ENCODE results near the gene XYLT1.

The XYLT1 gene

GRCh38 chr16:17269439-17269838 is 201.3 kb downstream of the XYLT1 start:
- Histone ChIP-seq H3K4me3 (no peak overlapping the region), H3K4me1 (peaks cover 49 to 87% (median 66%) of the 10 kb centered on the region in 10 experiments), H3K27me3 (no peaks in the 10 kb centered on the region), H3K9me3 (replicated peaks in 1 of 11) (no peaks in the 10 kb centered on the region), H4K20me1 (peaks cover 0 to 41% (median 4%) of the 10 kb centered on the region in 11 experiments; a peak in 5 of 22 replicates), H3K4me2 (peak overlapping the region in 8 of 11 experiments; percentile 16 to 79 (median 62); a peak in 13 of 22 replicates), H3K27ac (peak overlapping the region in 7 of 11 experiments; percentile 12 to 49 (median 24); a peak in 11 of 22 replicates), H3K9ac (peak overlapping the region in 1 of 11 experiments; percentile 30; a peak in 1 of 22 replicates), H3K36me3 (peaks cover 0 to 11% (median 0%) of the 10 kb centered on the region in 11 experiments; a peak in 4 of 22 replicates)
- no peak for TF ChIP-seq Cebpa-rat (IDR thresholded peaks at IDR 0.05)

- H3K4me1 ChIP-seq: peaks cover 32 to 77% (median 55%) of the 10 kb centered on the region in 10 experiments
- H3K4me2 ChIP-seq: peak overlapping the region in 5 of 11 experiments; percentile 4 to 36 (median 31); a peak in 4 of 22 replicates
- H3K27me3 ChIP-seq: no peaks in the 10 kb centered on the region
- H3K4me3 ChIP-seq: no peak overlapping the region
- no peak overlapping the region for H3K9ac ChIP-seq
- no peaks in the 10 kb centered on the region for H3K9me3 ChIP-seq (replicated peaks in 1 of 11)
- H3K27ac ChIP-seq: peak overlapping the region in 4 of 11 experiments; percentile 4 to 23 (median 12); a peak in 2 of 22 replicates
- H4K20me1 ChIP-seq: peaks cover 0 to 54% (median 6%) of the 10 kb centered on the region in 11 experiments; a peak in 8 of 22 replicates
- peaks cover 0 to 4% (median 0%) of the 10 kb centered on the region in 11 experiments; a peak in 2 of 22 replicates for H3K36me3 ChIP-seq
- TF ChIP-seq Cebpa-rat (IDR thresholded peaks at IDR 0.05): no peak
Measured at GRCh38 chr16:17266608-17267313, 204.0 kb downstream of the XYLT1 start.

GRCh38 chr16:17265154-17265553 is 205.6 kb downstream of the XYLT1 start:
- Histone ChIP-seq H3K27ac (no peak overlapping the region), H3K9ac (no peak overlapping the region), H3K36me3 (peaks cover 0 to 7% (median 0%) of the 10 kb centered on the region in 11 experiments; a peak in 4 of 22 replicates), H3K4me1 (peaks cover 27 to 76% (median 52%) of the 10 kb centered on the region in 10 experiments), H3K27me3 (no peaks in the 10 kb centered on the region), H3K4me3 (no peak overlapping the region), H3K4me2 (peak overlapping the region in 3 of 11 experiments; percentile 1 to 18 (median 4); a peak in 1 of 22 replicates), H3K9me3 (replicated peaks in 1 of 11) (no peaks in the 10 kb centered on the region), H4K20me1 (peaks cover 0 to 50% (median 6%) of the 10 kb centered on the region in 11 experiments; a peak in 9 of 22 replicates)
- TF ChIP-seq Cebpa-rat (IDR thresholded peaks at IDR 0.05): peak in 4 of 11 experiments; percentile 48 to 70 (median 64); a peak in 7 of 22 replicates

- Histone ChIP-seq H3K4me3 (no peak overlapping the region), H3K9me3 (replicated peaks in 1 of 11) (no peaks in the 10 kb centered on the region), H3K9ac (no peak overlapping the region), H3K36me3 (peaks cover 0 to 34% (median 24%) of the 10 kb centered on the region in 11 experiments; a peak in 17 of 22 replicates), H4K20me1 (peaks cover 0 to 38% (median 4%) of the 10 kb centered on the region in 11 experiments; a peak in 8 of 22 replicates), H3K4me2 (peak overlapping the region in 5 of 11 experiments; percentile 10 to 30 (median 21); a peak in 5 of 22 replicates), H3K27me3 (no peaks in the 10 kb centered on the region), H3K27ac (no peak overlapping the region), H3K4me1 (peaks cover 35 to 84% (median 54%) of the 10 kb centered on the region in 10 experiments)
- no peak for TF ChIP-seq Cebpa-rat (IDR thresholded peaks at IDR 0.05)
Measured at GRCh38 chr16:17261197-17261858, 209.4 kb downstream of the XYLT1 start.

GRCh38 chr16:17260276-17260849 is 210.4 kb downstream of the XYLT1 start:
- H3K27me3 ChIP-seq: no peaks in the 10 kb centered on the region
- H4K20me1 ChIP-seq: peaks cover 0 to 34% (median 4%) of the 10 kb centered on the region in 11 experiments; a peak in 8 of 22 replicates
- no peak for TF ChIP-seq Cebpa-rat (IDR thresholded peaks at IDR 0.05)
- no peak overlapping the region for H3K4me3 ChIP-seq
- H3K4me2 ChIP-seq: peak overlapping the region in 10 of 11 experiments; percentile 51 to 95 (median 83); a peak in 20 of 22 replicates
- peaks cover 35 to 84% (median 61%) of the 10 kb centered on the region in 10 experiments for H3K4me1 ChIP-seq
- no peaks in the 10 kb centered on the region for H3K9me3 ChIP-seq (replicated peaks in 1 of 11)
- H3K36me3 ChIP-seq: peaks cover 0 to 43% (median 30%) of the 10 kb centered on the region in 11 experiments; a peak in 17 of 22 replicates
- H3K9ac ChIP-seq: no peak overlapping the region
- peak overlapping the region in 4 of 11 experiments; percentile 17 to 84 (median 82); a peak in 5 of 22 replicates for H3K27ac ChIP-seq

- Histone ChIP-seq H3K4me1 (peaks cover 35 to 84% (median 63%) of the 10 kb centered on the region in 10 experiments), H3K9ac (peak overlapping the region in 1 of 11 experiments; percentile 80; a peak in 3 of 22 replicates), H3K4me2 (peak overlapping the region; percentile 51 to 95 (median 80)), H3K9me3 (replicated peaks in 1 of 11) (no peaks in the 10 kb centered on the region), H3K36me3 (peaks cover 0 to 49% (median 33%) of the 10 kb centered on the region in 11 experiments; a peak in 17 of 22 replicates), H4K20me1 (peaks cover 0 to 30% (median 4%) of the 10 kb centered on the region in 11 experiments; a peak in 8 of 22 replicates), H3K27me3 (no peaks in the 10 kb centered on the region), H3K27ac (peak overlapping the region in 8 of 11 experiments; percentile 70 to 89 (median 84); a peak in 13 of 22 replicates), H3K4me3 (no peak overlapping the region)
- TF ChIP-seq Cebpa-rat (IDR thresholded peaks at IDR 0.05): no peak
Measured at GRCh38 chr16:17259751-17260270, 210.9 kb downstream of the XYLT1 start.

GRCh38 chr16:17258848-17259713 is 211.7 kb downstream of the XYLT1 start:
- Histone ChIP-seq H3K4me1 (peaks cover 35 to 88% (median 63%) of the 10 kb centered on the region in 10 experiments), H3K9me3 (replicated peaks in 1 of 11) (no peaks in the 10 kb centered on the region), H3K9ac (peak overlapping the region; percentile 58 to 80 (median 74); a peak in 21 of 22 replicates), H3K4me3 (peak overlapping the region in 9 of 10 experiments; percentile 36 to 64 (median 45); a peak in 16 of 20 replicates), H3K4me2 (peak overlapping the region; percentile 51 to 95 (median 86)), H4K20me1 (peaks cover 0 to 30% (median 4%) of the 10 kb centered on the region in 11 experiments; a peak in 8 of 22 replicates), H3K27me3 (no peaks in the 10 kb centered on the region), H3K36me3 (peaks cover 0 to 56% (median 36%) of the 10 kb centered on the region in 11 experiments; a peak in 17 of 22 replicates), H3K27ac (peak overlapping the region; percentile 56 to 89 (median 83); a peak in 21 of 22 replicates)
- TF ChIP-seq Cebpa-rat (IDR thresholded peaks at IDR 0.05): no peak
